HG03575 (cell line): Measurements from ENCODE around the gene SP7.

ENCODE experiments used
- ATAC-seq: cut with Tn5 transposase; IDR thresholded peaks from one replicate; pipeline ENCODE4 v1.9.1; 2021; ENCODE audit not compliant: unreplicated experiment, insufficient number of reproducible peaks, low FRiP score; ENCODE audit errors: extremely low read depth

SP7 gene

GRCh38 chr12:53289891-53290290 lies 46.3 kb downstream of the SP7 start:
- ATAC-seq, result no peak

- no peak for ATAC-seq
These were observed 47.8 kb downstream of the SP7 start for GRCh38 chr12:53288322-53288721.

GRCh38 chr12:53287741-53288216 lies 48.4 kb downstream of the SP7 start:
- no peak for ATAC-seq

- ATAC-seq, result no peak
These were observed 49.7 kb downstream of the SP7 start for GRCh38 chr12:53286448-53286847.

GRCh38 chr12:53279888-53280498 lies 56.2 kb downstream of the SP7 start:
- ATAC-seq, result no peak

GRCh38 chr12:53279283-53279869 lies 56.8 kb downstream of the SP7 start:
- ATAC-seq, result no peak

GRCh38 chr12:53277981-53278380 lies 58.2 kb downstream of the SP7 start:
- no peak for ATAC-seq
